ENCODE measurements around the gene DDX43. TPM values are rescaled to one million over a fixed set of nuclear protein-coding genes. Genes with fewer than 3 reads are reported as not detected.

DDX43 gene
- total RNA-seq, 2 experiments from 2014 or later, result 1.7 TPM

GRCh38 chr6:73460056-73460455, 65.4 kb downstream of the DDX43 start:
- no peaks in the 10 kb centered on the region for H3K9me3 Mint-ChIP-seq

GRCh38 chr6:73461537-73462350, 67.1 kb downstream of the DDX43 start, which contains the start of gene MTO1:
Gene MTO1, plus strand, starts transcription at chr6:73461737. Its CDS starts 118 bp downstream, at chr6:73461855.
- Mint-ChIP-seq H3K27ac (peak within 1 kb of the TSS; percentile 99), H3K27me3 (no peaks in the 10 kb centered on the region), H3K9me3 (no peaks in the 10 kb centered on the region), H3K4me1 (peaks cover 54% of the 10 kb centered on the region), H3K36me3 (ENCODE audit: low read depth) (peaks cover 29% of the 10 kb centered on the region), H3K4me3 (peak within 1 kb of the TSS; percentile 98)
- peak; percentile 89 for DNase-seq
- CTCF ChIA-PET, result interaction anchor here (0.6 to 3.1 kb wide), 13 partner anchors 10 to 193 kb away, joined by 3 to 21 read pairs (median 4); partner anchors contain the start of genes CGAS and SLC17A5
- POLR2A ChIA-PET, result interaction anchor here (0.6 to 2.9 kb wide), 7 partner anchors 10 to 717 kb away, joined by 3 to 27 read pairs (median 4); partner anchors contain the start of gene CGAS

More at GRCh38 chr6:73460056-73460455, 65.4 kb downstream of the DDX43 start:
- peak overlapping the region; percentile 98 for H3K4me3 Mint-ChIP-seq
- ChIA-PET CTCF (interaction anchor here (0.6 to 1.2 kb wide), 6 partner anchors 8 to 192 kb away, joined by 3 to 10 read pairs (median 4); partner anchors contain the start of gene DDX43), POLR2A (interaction anchor here (0.7 kb wide), 1 partner anchor 10 kb away, joined by 5 read pairs; no protein-coding TSS in a partner anchor)
- peak overlapping the region; percentile 99 for H3K27ac Mint-ChIP-seq
- H3K27me3 Mint-ChIP-seq, result no peaks in the 10 kb centered on the region
- peaks cover 19% of the 10 kb centered on the region for H3K36me3 Mint-ChIP-seq (ENCODE audit: low read depth)
- peaks cover 58% of the 10 kb centered on the region for H3K4me1 Mint-ChIP-seq
- DNase-seq, result no peak

Other genes starting within 250 kb of the DDX43 start
- gene KHDC1L, start 169.3 kb upstream of the DDX43 start, total RNA-seq, result under 1 TPM in 1 of 2 experiments, not detected in 1; 0.35 TPM
- gene KHDC1, start 131.6 kb upstream of the DDX43 start, total RNA-seq, result 1 to 10 TPM; 5.0 to 6.1 TPM
- not detected for gene DPPA5, start 40.6 kb upstream of the DDX43 start, total RNA-seq
- gene KHDC3L, start 32.2 kb upstream of the DDX43 start, total RNA-seq, result not detected
- gene OOEP, start 24.9 kb upstream of the DDX43 start, total RNA-seq, result 1 to 10 TPM in 1 of 2 experiments, under 1 TPM in 1; 0.57 to 1.5 TPM
- gene CGAS, start 57.5 kb downstream of the DDX43 start, total RNA-seq, result 10 to 100 TPM; 27.9 TPM
- 10 to 100 TPM; 50.9 to 59.6 TPM for gene MTO1, start 66.9 kb downstream of the DDX43 start, total RNA-seq
- gene EEF1A1, start 126.2 kb downstream of the DDX43 start, total RNA-seq, result 1,000 to 10,000 TPM; 7,789 to 8,433 TPM